ENCODE data around the gene ATP10A.

The ATP10A gene

DNA sequence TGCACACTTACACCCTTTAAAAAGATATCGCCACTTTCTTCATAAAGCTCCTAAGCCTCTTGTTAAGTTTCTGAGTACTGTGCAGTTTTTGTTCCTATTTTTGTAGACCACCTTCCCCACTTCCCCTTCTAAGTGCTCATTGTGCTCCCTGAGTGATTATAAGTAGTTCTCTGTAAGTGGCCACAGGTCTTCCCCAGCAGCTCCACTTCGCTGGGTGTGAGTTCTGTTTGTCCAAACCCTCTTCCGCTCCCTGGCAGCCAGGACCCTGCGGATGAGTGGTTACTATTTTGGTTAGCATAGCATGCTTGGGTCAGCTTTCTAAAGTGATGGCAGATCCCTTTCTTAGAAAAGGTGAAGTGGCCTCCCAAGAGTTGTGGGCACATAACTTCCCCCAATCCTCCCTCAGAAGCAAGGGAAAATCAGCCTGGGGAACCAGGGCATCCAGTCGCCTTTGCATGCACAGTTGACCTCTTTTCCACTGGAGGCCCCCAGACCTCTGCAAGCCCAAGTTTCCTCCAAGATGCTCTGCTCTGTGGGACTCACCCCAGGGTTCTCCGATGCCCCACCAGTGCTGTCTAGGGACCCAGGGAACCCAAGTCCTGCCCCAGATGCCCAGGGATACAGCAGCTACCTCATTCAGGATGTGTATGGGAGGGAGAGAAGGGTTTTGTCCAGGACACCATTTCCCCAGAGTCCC, 69.6 kb downstream of the ATP10A start:
- H3K4me1 ChIP-seq (ENCODE audit: control insufficient read depth, insufficient read depth, low read length) = peaks cover 3% of the 10 kb centered on the region
- H3K9me3 ChIP-seq (ENCODE audit: control insufficient read depth, low read length) = no peaks in the 10 kb centered on the region
- H3K36me3 ChIP-seq (ENCODE audit: control insufficient read depth, insufficient read depth, low read length) = no peaks in the 10 kb centered on the region
- no peak overlapping the region for H3K9ac ChIP-seq (ENCODE audit: low read length)
- H3K27me3 ChIP-seq (ENCODE audit: control insufficient read depth, insufficient read depth, low read length) = no peaks in the 10 kb centered on the region
- no peak overlapping the region for H3K4me3 ChIP-seq (ENCODE audit: low read length)

DNA sequence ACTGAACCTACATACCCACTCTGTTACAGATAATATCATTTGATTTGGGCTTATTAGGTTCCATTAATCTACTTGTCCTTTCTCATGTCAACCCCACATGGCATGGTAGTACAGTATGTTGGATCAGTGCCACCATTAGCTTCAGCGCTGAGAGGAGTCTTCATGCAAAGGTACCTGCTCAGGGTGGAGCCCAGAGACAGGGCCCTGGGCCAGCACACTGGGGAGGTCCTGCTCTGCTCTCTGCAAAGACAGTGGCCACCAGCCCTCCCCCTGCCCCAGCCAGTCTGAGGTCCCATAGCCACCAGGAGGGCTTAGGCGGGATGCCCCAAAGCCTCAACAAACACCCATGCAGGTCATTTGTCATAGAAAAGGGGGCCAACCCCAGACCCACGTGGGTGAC, 71.0 kb downstream of the ATP10A start:
- Histone ChIP-seq H3K9me3 (ENCODE audit: control insufficient read depth, low read length) (no peaks in the 10 kb centered on the region), H3K4me1 (ENCODE audit: control insufficient read depth, insufficient read depth, low read length) (peaks cover 8% of the 10 kb centered on the region), H3K36me3 (ENCODE audit: control insufficient read depth, insufficient read depth, low read length) (no peaks in the 10 kb centered on the region), H3K27me3 (ENCODE audit: control insufficient read depth, insufficient read depth, low read length) (no peaks in the 10 kb centered on the region), H3K9ac (ENCODE audit: low read length) (no peak overlapping the region), H3K4me3 (ENCODE audit: low read length) (no peak overlapping the region)

DNA sequence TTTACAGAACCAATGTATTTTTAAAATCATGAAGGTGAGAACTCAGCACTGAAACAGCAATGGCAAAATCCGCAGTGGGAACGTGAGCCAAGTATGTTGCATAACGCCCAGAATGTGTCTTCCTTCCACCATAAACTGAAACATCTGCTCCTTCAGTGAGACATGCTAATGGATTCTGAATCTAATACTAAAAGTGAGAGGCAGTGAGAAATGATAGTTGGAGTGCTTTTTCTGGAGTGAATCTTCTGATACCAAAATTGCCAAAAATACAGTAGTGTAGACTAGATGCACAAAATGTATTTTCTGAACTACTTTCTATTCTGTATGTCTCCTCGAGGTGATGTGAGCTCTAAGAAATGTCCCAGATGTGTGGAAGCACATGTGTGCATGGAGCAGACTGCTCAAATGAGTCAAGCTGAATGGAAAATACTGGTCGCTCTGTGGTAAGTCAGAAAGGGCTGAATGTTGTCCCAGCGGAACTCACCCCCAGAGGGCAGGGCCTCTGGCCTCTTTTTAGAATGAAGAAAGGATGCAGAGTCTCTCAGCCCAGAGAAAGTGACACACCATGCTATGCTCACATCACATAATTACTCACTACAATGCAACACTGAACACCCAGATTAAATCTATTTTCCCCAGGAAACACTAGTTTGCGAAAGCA, 73.0 kb downstream of the ATP10A start:
- H3K9me3 ChIP-seq (ENCODE audit: control insufficient read depth, low read length) = no peaks in the 10 kb centered on the region
- H3K27me3 ChIP-seq (ENCODE audit: control insufficient read depth, insufficient read depth, low read length) = no peaks in the 10 kb centered on the region
- H3K9ac ChIP-seq (ENCODE audit: low read length) = no peak overlapping the region
- no peaks in the 10 kb centered on the region for H3K36me3 ChIP-seq (ENCODE audit: control insufficient read depth, insufficient read depth, low read length)
- H3K4me3 ChIP-seq (ENCODE audit: low read length) = no peak overlapping the region
- H3K4me1 ChIP-seq (ENCODE audit: control insufficient read depth, insufficient read depth, low read length) = peaks cover 8% of the 10 kb centered on the region

DNA sequence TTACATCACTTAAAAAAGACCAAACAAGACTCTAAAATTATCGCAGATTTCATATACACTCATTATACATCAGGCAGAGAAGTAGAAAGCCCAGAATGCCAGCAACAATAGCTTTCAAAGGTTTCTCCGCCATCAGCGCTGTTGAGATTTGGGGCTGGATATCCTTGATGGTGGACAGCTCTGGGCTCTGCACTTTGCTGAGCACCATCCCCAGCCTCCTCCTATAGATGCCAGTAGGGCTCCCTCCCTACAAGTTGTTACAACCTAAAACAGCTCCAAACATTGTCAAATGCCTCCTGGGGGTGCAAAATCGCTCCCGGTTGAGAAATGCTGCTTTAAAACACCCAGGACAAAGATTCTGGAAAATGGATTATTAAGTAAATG, 73.5 kb downstream of the ATP10A start:
- Histone ChIP-seq H3K27me3 (ENCODE audit: control insufficient read depth, insufficient read depth, low read length) (no peaks in the 10 kb centered on the region), H3K9me3 (ENCODE audit: control insufficient read depth, low read length) (no peaks in the 10 kb centered on the region), H3K9ac (ENCODE audit: low read length) (no peak overlapping the region), H3K36me3 (ENCODE audit: control insufficient read depth, insufficient read depth, low read length) (no peaks in the 10 kb centered on the region), H3K4me1 (ENCODE audit: control insufficient read depth, insufficient read depth, low read length) (peaks cover 8% of the 10 kb centered on the region), H3K4me3 (ENCODE audit: low read length) (no peak overlapping the region)

DNA sequence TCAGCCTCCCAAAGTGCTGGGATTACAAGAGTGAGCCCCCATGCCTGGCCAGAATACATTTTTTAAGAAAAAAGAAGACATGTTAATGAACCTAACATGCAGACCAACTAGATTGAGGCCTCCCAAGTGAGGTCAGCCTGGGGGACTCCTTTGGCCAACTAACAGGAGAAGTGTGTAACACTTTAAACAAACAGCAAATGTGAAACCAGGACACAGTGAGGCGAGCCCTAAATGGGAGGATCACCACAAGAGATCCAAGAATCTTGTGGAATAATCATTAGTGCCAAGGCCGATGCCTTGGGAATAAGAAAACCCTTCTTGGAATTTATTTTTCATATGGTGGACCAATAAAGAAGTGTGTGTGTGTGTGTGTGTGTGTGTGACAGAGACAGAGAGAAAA, 73.9 kb downstream of the ATP10A start:
- Histone ChIP-seq H3K36me3 (ENCODE audit: control insufficient read depth, insufficient read depth, low read length) (no peaks in the 10 kb centered on the region), H3K9ac (ENCODE audit: low read length) (no peak overlapping the region), H3K4me3 (ENCODE audit: low read length) (no peak overlapping the region), H3K9me3 (ENCODE audit: control insufficient read depth, low read length) (no peaks in the 10 kb centered on the region), H3K4me1 (ENCODE audit: control insufficient read depth, insufficient read depth, low read length) (peaks cover 8% of the 10 kb centered on the region), H3K27me3 (ENCODE audit: control insufficient read depth, insufficient read depth, low read length) (no peaks in the 10 kb centered on the region)

DNA sequence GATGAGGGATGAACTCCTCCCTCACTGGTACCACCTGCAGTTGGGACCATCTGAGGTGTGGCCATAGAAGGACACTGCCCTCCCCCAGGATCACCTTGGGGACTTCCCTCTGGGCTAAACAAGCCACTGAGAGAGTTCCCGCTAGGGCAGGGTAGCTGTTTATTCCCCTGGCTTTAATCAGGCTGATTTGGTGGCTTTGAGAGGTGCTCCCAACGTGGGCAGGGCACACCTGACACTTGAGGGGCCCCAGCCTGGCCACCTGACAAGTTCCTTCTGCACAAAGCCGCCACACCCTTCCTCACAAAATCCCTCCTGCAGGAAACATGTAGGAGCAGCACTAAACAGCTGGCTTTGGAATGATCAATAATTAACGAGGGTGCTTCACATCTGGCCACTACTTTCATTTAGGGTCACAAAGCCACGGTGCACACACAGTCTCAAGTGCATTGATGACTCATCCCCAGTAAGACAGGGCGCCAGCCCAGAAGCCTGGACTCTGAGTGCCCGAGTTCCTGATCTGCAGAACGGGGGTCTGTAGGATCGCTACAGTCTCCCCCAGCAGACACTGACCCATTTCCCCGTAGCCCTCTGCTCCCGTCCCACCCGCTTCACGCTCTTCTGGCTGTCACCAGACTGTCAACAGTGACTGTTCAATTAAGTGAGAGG, 75.1 kb downstream of the ATP10A start:
- peaks cover 8% of the 10 kb centered on the region for H3K4me1 ChIP-seq (ENCODE audit: control insufficient read depth, insufficient read depth, low read length)
- no peaks in the 10 kb centered on the region for H3K36me3 ChIP-seq (ENCODE audit: control insufficient read depth, insufficient read depth, low read length)
- H3K9me3 ChIP-seq (ENCODE audit: control insufficient read depth, low read length) = no peaks in the 10 kb centered on the region
- no peak overlapping the region for H3K4me3 ChIP-seq (ENCODE audit: low read length)
- no peak overlapping the region for H3K9ac ChIP-seq (ENCODE audit: low read length)
- no peaks in the 10 kb centered on the region for H3K27me3 ChIP-seq (ENCODE audit: control insufficient read depth, insufficient read depth, low read length)

DNA sequence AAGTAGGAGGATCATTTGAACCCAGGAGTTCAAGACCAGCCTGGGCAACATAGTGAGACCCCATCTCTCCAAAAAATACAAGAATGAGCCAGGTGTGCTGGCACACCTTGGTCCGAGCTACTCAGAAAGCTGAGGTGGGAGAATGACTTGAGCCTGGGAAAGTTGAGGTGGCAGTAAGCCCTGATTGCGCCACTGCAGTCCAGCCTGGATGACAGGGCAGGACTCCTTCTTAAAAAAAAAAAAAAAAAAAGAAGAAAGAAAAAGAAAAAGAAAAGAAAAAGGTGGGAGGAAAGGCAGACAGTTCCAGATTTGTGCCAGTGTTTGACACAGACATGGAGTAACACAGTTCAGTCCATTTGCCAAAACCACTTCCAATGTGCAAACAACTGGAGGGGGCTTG, 75.7 kb downstream of the ATP10A start:
- Histone ChIP-seq H3K4me1 (ENCODE audit: control insufficient read depth, insufficient read depth, low read length) (peaks cover 8% of the 10 kb centered on the region), H3K9me3 (ENCODE audit: control insufficient read depth, low read length) (no peaks in the 10 kb centered on the region), H3K9ac (ENCODE audit: low read length) (no peak overlapping the region), H3K36me3 (ENCODE audit: control insufficient read depth, insufficient read depth, low read length) (no peaks in the 10 kb centered on the region), H3K27me3 (ENCODE audit: control insufficient read depth, insufficient read depth, low read length) (no peaks in the 10 kb centered on the region), H3K4me3 (ENCODE audit: low read length) (no peak overlapping the region)

DNA sequence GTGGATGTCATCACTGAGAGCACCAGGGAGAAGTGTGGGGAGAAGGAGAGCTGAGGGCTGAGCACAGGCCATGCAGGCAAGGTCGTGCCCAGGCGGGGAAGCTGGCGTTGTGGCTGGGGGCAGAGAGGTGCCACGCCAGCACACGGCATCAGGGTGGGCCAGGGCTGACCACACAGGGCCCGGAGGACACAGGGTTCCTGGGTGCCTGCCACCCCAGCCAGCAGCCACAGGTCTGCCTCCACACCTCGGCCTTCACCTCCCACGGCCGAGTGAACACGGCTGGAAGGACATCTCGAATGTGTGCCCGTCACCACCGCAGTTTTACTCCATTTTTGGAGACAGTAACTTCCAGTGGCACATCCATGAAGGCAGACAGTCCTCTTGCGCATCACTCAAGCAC, 77.1 kb downstream of the ATP10A start:
- no peaks in the 10 kb centered on the region for H3K9me3 ChIP-seq (ENCODE audit: control insufficient read depth, low read length)
- H3K9ac ChIP-seq (ENCODE audit: low read length) = no peak overlapping the region
- H3K4me1 ChIP-seq (ENCODE audit: control insufficient read depth, insufficient read depth, low read length) = peaks cover 8% of the 10 kb centered on the region
- no peaks in the 10 kb centered on the region for H3K27me3 ChIP-seq (ENCODE audit: control insufficient read depth, insufficient read depth, low read length)
- H3K36me3 ChIP-seq (ENCODE audit: control insufficient read depth, insufficient read depth, low read length) = no peaks in the 10 kb centered on the region
- no peak overlapping the region for H3K4me3 ChIP-seq (ENCODE audit: low read length)

DNA sequence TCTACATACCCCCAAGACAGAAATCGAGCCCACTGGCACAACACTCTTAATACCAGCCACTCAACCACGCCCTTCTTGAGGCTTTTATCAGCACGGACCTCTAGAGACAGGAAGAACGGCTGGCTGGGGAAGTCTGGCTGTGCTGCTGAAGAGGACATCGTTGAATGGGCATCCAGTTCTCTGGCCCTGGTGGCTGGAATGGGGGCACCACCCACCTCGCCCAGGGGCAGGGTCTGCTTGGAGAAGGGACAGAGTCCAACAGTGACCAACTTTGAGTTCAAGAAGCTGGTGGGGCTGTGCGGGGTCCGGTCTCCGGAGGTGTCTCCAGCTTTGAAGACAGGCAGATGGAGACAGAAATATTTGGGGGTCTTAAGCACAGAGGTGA, 77.5 kb downstream of the ATP10A start:
- Histone ChIP-seq H3K4me3 (ENCODE audit: low read length) (no peak overlapping the region), H3K9me3 (ENCODE audit: control insufficient read depth, low read length) (no peaks in the 10 kb centered on the region), H3K4me1 (ENCODE audit: control insufficient read depth, insufficient read depth, low read length) (peaks cover 8% of the 10 kb centered on the region), H3K9ac (ENCODE audit: low read length) (no peak overlapping the region), H3K36me3 (ENCODE audit: control insufficient read depth, insufficient read depth, low read length) (no peaks in the 10 kb centered on the region), H3K27me3 (ENCODE audit: control insufficient read depth, insufficient read depth, low read length) (no peaks in the 10 kb centered on the region)

DNA sequence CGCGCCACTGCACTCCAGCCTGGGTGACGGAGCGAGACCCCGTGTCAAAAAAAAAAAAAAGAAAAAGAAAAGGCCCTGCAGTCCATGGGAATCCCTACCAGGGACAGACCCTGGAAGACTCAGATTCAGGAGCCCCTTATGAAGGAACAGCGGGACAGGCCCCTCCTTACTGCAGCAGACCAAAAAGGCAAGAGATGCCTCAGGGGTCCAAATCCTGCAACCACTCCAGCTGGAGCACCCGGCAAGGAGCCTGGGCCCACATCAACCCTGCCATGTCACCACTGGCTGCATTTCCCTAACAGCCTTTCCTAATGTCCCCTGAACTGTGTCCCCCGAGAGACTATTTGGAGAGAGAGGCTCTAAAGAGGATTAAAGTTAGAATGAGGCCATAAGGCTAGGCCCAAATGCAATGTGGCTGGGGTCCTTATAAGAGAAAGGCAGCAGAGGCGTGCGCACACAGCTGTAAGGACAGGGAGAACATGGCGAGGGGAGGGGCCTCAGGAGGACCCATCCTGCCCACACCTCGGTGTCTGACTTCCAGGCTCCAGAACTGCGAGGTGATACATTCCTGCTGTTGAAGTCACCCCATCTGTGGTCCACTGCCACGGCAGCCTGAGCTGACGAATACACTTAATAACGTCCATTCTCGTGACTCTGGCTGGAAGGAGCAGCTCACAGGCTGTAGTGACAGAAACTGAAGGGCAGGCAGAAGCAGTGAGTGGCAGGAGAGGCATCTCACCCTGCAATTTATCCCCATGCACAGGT, 78.1 kb downstream of the ATP10A start:
- Histone ChIP-seq H3K4me1 (ENCODE audit: control insufficient read depth, insufficient read depth, low read length) (peaks cover 8% of the 10 kb centered on the region), H3K4me3 (ENCODE audit: low read length) (no peak overlapping the region), H3K36me3 (ENCODE audit: control insufficient read depth, insufficient read depth, low read length) (no peaks in the 10 kb centered on the region), H3K9ac (ENCODE audit: low read length) (no peak overlapping the region), H3K9me3 (ENCODE audit: control insufficient read depth, low read length) (no peaks in the 10 kb centered on the region), H3K27me3 (ENCODE audit: control insufficient read depth, insufficient read depth, low read length) (no peaks in the 10 kb centered on the region)

DNA sequence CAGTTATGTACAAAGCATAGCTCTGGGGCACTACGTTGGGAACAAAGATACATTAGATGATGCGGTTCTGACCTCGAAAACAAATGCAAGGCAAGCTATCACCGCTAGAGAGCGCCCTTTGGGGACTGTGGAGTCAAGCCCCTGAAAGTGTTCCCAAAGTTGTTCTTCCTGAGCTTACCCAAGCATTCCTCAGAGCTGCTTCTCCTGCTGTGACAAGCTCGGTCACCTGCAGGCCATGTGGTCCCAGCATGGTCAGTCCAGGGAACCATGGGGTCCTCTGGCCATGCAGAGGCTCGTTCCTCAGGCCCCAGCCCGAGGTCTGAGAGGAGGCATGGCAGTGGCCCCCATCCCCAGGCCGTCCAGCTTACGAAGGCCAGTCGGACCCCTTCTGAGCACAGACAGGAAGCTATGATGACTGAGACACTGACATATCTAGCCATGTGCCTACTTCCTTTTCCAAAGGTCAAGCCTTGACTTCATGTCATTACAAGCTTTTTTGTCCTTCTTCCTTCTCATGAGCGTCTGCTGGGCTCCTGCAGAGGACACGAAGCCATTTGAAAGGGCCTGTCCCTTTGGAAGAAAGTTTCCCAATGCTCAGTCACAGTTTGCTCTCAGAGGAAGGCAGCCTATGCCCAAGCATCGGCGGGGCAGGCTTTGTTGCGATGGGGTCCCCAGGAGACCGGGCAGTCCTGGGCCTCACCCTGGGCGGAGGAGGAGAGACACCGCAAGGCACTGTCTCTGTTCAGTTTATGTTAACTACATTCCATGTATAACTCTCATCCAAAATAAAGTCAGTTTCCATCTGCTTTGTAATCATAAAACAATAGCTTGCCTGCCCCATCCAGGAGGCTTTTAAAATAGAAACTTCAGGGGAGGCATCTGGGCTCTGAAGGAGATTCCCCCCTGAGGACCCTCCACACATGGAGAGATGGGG, 79.3 kb downstream of the ATP10A start:
- Histone ChIP-seq H3K36me3 (ENCODE audit: control insufficient read depth, insufficient read depth, low read length) (no peaks in the 10 kb centered on the region), H3K9me3 (ENCODE audit: control insufficient read depth, low read length) (no peaks in the 10 kb centered on the region), H3K4me3 (ENCODE audit: low read length) (no peak overlapping the region), H3K4me1 (ENCODE audit: control insufficient read depth, insufficient read depth, low read length) (peaks cover 8% of the 10 kb centered on the region), H3K9ac (ENCODE audit: low read length) (no peak overlapping the region), H3K27me3 (ENCODE audit: control insufficient read depth, insufficient read depth, low read length) (no peaks in the 10 kb centered on the region)

All from mucosa of stomach (tissue), 1 donor.